T-helper 1 cell treated with Interleukin-12 subunit alpha and Interleukin-12 subunit beta and Interleukin-4 antibody, amounts not matched to agents 30 μg/mL and 1 μg/mL, for 36 hours (primary cell): Measurements from ENCODE around the gene C20orf204.
"Not testable (repeated sequence)": the region's sequence is repeated elsewhere in the genome, so short reads cannot be mapped to it uniquely, and the experiment has no call there.

Source experiments
- H3K27ac Mint-ChIP-seq: one replicate; pipeline ENCODE4 v1.8.0; 2021; ENCODE audit warnings: mild to moderate bottlenecking, mixed read lengths
- H3K27me3 Mint-ChIP-seq: one replicate; pipeline ENCODE4 v1.8.0; 2021; ENCODE audit warnings: low read depth, mixed read lengths
- H3K36me3 Mint-ChIP-seq: one replicate; pipeline ENCODE4 v1.8.0; 2021; ENCODE audit warnings: low read depth, mixed read lengths
- H3K4me1 Mint-ChIP-seq: one replicate; pipeline ENCODE4 v1.8.0; 2021; ENCODE audit warnings: low read depth, mixed read lengths
- H3K4me3 Mint-ChIP-seq: one replicate; pipeline ENCODE4 v1.8.0; 2021; ENCODE audit warnings: mild to moderate bottlenecking, moderate library complexity, mixed read lengths
- H3K9me3 Mint-ChIP-seq: one replicate; pipeline ENCODE4 v1.8.0; 2021; ENCODE audit warnings: mixed read lengths

C20orf204 gene, protein sequence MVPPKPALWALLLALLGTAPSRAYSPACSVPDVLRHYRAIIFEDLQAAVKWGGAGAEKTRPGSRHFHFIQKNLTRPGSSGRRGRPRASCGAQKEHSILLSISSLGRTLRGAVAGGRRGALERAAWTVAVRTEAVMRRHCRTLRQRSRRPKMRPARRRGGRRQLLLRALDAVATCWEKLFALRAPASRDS

DNA sequence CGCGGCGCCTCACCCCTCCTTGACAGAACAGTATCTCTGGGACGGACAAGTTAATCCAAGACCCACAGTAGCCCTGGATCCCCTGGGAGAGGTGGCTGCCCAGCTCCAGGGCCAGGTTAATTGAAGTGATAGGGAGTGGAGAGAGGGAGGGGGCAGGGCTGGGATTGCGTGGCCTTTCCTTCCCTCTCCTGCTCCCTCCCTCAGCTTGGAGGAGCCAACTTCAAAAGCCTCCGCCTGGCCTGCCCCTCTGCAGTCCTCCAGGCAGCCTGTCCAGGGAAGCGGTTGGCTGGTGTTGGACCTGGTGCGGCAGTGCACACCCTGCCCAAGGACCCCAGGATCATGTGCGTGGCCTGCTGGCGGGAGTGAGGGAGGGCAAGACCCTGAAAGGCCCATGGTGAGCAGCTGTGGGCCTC, at the start of gene C20orf204:
Gene C20orf204 (plus strand): TSS at position 250 of the 413 bp plus-strand sequence. CDS start 142 bp downstream, at position 392.
- peak within 1 kb of the TSS; percentile 81 for H3K4me3 Mint-ChIP-seq
- H3K27me3 Mint-ChIP-seq: no peaks in the 10 kb centered on the region
- H3K9me3 Mint-ChIP-seq: no peaks in the 10 kb centered on the region
- peaks cover 41% of the 10 kb centered on the region for H3K4me1 Mint-ChIP-seq
- H3K27ac Mint-ChIP-seq: peak within 1 kb of the TSS; percentile 98
- peaks cover 18% of the 10 kb centered on the region for H3K36me3 Mint-ChIP-seq

DNA sequence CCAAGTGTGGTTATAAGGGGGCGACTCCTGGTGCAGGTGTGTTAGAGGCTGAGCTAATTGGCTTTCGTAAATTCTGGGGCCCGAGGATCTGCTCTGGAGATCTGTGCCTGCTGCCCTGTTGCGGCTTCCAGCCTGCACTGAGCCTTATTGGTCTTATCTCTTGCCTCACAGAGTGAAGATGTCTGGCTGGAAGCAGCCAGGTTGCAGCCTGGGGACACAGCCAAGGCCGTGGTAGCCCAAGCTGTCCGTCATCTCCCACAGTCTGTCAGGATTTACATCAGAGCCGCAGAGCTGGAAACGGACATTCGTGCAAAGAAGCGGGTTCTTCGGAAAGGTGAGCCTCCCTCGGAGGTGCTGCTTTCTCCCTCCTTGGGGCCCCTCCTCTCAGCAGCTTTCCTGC, 35.1 kb upstream of the C20orf204 start:
- peaks cover 5% of the 10 kb centered on the region for H3K4me1 Mint-ChIP-seq
- H3K36me3 Mint-ChIP-seq: peaks cover 43% of the 10 kb centered on the region
- no peak overlapping the region for H3K4me3 Mint-ChIP-seq
- no peaks in the 10 kb centered on the region for H3K9me3 Mint-ChIP-seq
- no peaks in the 10 kb centered on the region for H3K27me3 Mint-ChIP-seq
- H3K27ac Mint-ChIP-seq: no peak overlapping the region

DNA sequence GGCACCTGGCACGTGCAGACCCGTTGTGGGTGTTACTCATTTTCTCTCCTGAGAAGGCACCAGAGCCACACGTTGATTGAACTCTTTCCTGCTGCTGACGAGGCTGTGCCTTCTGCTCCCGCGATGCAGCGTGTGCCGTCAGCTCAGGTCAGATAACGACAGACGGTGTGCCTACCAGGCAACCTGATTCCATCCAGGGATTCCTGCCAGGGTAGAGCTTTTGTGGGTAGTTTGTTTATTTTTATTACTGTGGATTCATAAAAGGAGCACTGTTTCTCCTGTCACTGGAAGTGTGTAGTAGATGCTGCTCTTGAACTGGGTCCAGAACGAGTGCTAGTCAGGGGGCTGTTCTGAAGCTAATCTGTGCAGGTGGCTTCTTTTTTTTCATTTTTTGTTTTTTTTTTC, 34.4 kb upstream of the C20orf204 start:
- Mint-ChIP-seq H3K36me3 (peaks cover 41% of the 10 kb centered on the region), H3K27me3 (no peaks in the 10 kb centered on the region), H3K4me1 (peaks cover 5% of the 10 kb centered on the region), H3K27ac (no peak overlapping the region), H3K4me3 (no peak overlapping the region), H3K9me3 (no peaks in the 10 kb centered on the region)

DNA sequence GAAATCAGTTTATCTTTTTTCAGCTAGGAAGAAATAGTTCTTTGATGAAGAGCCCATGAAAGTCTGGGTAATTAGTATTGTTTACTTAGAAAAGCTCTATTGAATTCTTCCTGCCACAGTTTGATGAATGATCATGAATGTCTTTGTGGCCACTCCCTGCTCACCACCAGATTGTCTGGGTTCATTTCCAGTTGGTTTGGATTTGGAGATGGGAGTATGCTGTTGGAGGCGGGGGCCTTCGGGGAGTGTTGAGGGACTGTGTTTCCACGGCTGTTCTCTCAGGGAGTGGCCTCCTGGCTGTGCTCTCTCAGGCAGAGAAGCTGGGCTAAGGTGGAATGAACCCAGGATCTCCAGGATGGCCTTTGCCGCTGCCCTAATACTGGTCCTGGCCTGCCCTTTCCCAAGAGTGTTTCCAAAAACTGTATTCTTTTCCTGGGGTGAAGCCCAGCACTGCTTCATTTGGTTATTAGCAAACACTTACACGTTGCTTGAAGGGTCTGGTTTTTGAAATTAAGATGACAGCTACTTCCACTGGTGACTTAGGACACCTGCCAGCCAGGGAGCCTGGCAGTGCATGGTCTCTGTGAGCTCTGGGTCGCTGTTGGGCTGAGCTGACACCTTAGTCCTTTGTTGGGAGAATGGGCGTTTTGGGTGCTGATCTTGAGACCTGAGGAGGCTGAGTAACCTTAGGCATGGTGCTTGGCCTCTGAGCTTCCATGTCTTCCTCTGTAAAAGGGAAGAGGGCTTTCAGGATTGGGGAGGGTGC, 31.8 kb upstream of the C20orf204 start:
- Mint-ChIP-seq H3K36me3 (peaks cover 46% of the 10 kb centered on the region), H3K4me1 (peaks cover 10% of the 10 kb centered on the region), H3K27ac (no peak overlapping the region), H3K4me3 (no peak overlapping the region), H3K9me3 (peaks cover 10% of the 10 kb centered on the region), H3K27me3 (no peaks in the 10 kb centered on the region)

DNA sequence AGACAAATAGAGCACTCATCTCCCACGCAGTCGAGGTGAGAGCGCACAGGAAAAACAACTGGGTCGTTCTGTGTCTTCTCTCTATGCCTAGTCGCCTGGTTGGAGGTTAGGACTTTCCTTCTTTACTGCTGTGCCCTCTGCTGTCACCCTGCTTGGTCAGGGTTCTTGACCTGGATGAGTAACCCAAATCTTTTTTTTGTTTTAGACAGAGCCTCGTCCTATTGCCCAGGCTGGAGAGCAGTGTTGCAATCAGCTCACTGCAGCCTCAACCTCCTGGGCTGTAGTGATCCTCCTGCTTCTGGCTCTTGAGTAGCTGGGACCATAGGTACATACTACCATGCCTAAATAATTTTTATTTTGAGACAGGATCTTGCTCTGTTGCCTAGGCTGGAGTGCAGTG, 30.6 kb upstream of the C20orf204 start:
- Mint-ChIP-seq H3K27me3 (no peaks in the 10 kb centered on the region), H3K4me1 (peaks cover 20% of the 10 kb centered on the region)

DNA sequence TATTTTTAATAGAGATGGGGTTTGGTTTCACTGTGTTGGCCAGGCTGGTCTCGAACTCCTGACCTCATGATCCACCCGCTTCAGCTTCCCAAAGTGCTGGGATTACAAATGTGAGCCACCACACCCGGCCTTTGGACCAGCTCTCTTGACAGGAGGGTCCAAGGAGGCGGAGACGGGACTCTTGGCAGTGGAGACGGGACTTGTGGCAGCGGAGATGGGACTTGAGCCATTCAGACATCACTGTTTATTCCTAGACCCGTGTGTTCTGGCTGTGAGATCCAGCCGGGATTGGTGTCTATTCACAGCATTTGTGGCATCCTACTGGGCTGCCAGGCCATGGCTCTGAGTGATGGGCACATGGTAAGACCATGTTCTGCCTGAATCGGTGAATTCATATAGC, 29.5 kb upstream of the C20orf204 start:
- Mint-ChIP-seq H3K4me1 (peaks cover 28% of the 10 kb centered on the region), H3K27me3 (no peaks in the 10 kb centered on the region), H3K27ac (no peak overlapping the region), H3K4me3 (no peak overlapping the region), H3K36me3 (peaks cover 52% of the 10 kb centered on the region), H3K9me3 (peaks cover 14% of the 10 kb centered on the region)

More for the DNA sequence above, 30.6 kb upstream of the C20orf204 start:
- Mint-ChIP-seq H3K27ac (peak overlapping the region; percentile 24), H3K36me3 (peaks cover 48% of the 10 kb centered on the region), H3K4me3 (no peak overlapping the region), H3K9me3 (peaks cover 14% of the 10 kb centered on the region)

DNA sequence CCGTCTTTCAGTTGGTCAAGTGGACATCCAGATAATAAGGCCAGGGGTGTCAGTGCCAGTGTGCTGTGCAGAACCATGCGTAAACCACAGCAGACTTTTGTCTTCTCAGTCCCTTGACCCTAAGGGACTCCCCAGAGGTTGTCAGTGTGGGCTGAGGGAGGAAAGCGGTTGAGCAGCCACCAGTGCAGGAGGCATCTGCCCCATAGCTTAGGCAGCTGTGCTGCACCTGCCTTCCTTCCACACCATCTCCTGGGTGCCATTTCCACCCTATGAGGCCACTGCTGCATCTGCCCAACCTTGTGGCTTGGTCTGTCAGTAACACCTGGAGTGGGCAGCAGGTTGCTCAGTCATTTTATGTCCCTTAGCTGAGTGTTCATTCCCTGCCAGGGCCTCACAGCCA, 29.1 kb upstream of the C20orf204 start:
- peaks cover 14% of the 10 kb centered on the region for H3K9me3 Mint-ChIP-seq
- H3K4me1 Mint-ChIP-seq: peaks cover 29% of the 10 kb centered on the region
- no peaks in the 10 kb centered on the region for H3K27me3 Mint-ChIP-seq
- peaks cover 50% of the 10 kb centered on the region for H3K36me3 Mint-ChIP-seq
- H3K27ac Mint-ChIP-seq: no peak overlapping the region
- no peak overlapping the region for H3K4me3 Mint-ChIP-seq

DNA sequence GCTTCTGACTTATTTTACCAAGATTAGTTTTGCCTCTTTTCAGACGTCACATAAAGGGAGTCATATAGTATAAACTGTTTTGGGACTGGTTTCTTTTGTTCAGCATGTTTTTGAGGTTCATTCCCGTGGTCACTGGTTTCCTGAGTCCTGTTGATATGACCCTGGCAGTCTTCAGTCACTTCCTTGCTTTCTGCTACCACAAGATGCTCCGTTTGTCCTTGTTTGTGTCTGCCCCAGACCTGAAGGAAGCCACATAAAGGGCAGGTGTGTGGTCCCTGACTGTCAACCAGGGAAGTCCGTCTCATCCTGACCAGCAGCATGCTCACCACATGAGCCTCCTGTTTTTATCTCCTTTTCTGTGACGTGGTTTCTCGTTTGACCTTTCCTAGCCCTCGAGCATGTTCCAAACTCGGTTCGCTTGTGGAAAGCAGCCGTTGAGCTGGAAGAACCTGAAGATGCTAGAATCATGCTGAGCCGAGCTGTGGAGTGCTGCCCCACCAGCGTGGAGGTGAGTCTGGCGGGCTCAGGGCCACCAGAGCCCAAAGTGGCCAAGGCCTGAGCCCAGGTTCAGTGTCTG, 26.1 kb upstream of the C20orf204 start:
- Mint-ChIP-seq H3K9me3 (peaks cover 14% of the 10 kb centered on the region), H3K4me3 (peak overlapping the region; percentile 16), H3K27ac (peak overlapping the region; percentile 66), H3K4me1 (peaks cover 41% of the 10 kb centered on the region), H3K36me3 (peaks cover 50% of the 10 kb centered on the region), H3K27me3 (no peaks in the 10 kb centered on the region)

DNA sequence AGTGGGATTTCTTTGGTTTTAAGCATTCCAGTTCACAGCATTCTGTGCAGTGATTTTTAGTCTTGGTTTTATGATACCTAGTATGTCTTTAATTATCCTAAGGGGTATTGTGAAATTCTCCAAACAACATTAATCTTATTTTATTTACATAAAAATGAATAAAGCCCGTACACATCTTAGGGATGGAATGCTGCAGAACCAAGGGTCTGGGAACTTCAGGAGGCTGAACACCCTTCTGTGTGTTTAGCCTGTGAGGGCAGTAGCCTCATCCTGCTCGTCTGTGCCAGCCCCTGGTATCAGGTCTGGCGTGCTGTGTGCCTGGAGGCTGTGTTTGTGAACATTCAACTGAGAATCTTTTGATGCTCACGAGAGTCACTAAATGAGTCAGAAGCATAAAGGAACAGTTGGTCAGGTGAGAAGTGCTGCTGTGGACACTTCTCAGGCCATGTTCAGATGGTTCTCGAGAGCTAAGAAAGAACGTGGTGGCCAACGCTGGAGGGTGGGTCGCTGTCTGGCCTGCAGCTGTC, 25.2 kb upstream of the C20orf204 start:
- no peaks in the 10 kb centered on the region for H3K27me3 Mint-ChIP-seq
- peaks cover 37% of the 10 kb centered on the region for H3K4me1 Mint-ChIP-seq
- peaks cover 14% of the 10 kb centered on the region for H3K9me3 Mint-ChIP-seq
- peak overlapping the region; percentile 74 for H3K27ac Mint-ChIP-seq
- H3K36me3 Mint-ChIP-seq: peaks cover 50% of the 10 kb centered on the region
- H3K4me3 Mint-ChIP-seq: no peak overlapping the region

DNA sequence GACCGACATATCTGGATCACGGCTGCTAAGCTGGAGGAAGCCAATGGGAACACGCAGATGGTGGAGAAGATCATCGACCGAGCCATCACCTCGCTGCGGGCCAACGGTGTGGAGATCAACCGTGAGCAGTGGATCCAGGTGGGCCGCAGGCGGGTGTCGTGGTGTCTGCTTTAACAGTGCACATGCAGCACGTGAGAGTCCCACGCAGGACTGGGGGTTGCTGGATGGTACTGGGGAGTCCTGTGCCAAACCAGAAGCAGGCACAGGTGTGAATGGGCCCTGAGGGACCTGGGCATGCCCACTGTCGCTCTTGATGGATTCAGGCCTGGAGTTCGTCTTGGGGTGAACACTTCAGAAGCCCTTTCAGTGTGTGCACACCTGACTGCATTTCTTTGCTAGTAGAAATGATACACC, 24.6 kb upstream of the C20orf204 start:
- H3K27ac Mint-ChIP-seq: peak overlapping the region; percentile 74
- peaks cover 50% of the 10 kb centered on the region for H3K36me3 Mint-ChIP-seq

DNA sequence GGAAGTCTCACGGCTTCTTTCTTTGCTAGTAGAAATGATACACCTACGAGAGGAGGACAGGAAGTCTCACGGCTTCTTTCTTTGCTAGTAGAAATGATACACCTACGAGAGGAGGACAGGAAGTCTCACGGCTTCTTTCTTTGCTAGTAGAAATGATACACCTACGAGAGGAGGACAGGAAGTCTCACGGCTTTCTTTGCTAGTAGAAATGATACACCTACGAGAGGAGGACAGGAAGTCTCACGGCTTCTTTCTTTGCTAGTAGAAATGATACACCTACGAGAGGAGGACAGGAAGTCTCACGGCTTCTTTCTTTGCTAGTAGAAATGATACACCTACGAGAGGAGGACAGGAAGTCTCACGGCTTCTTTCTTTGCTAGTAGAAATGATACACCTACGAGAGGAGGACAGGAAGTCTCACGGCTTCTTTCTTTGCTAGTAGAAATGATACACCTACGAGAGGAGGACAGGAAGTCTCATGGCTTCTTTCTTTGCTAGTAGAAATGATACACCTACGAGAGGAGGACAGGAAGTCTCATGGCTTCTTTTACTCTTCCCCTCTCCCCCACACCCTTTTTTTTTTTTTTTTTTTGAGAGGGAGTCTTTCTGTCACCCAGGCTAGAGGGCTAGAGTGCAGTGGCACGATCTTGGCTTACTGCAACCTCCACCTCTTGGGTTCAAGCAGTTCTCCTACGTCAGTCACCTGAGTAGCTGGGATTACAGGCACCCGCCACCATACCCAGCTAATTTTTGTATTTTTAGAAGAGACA, 23.4 kb upstream of the C20orf204 start:
- peaks cover 14% of the 10 kb centered on the region for H3K9me3 Mint-ChIP-seq
- H3K27ac Mint-ChIP-seq: peak overlapping the region; percentile 93
- peaks cover 38% of the 10 kb centered on the region for H3K4me1 Mint-ChIP-seq
- peaks cover 54% of the 10 kb centered on the region for H3K36me3 Mint-ChIP-seq
- not testable (repeated sequence) for H3K27me3 Mint-ChIP-seq
- peak overlapping the region; percentile 60 for H3K4me3 Mint-ChIP-seq

More for the DNA sequence above, 24.6 kb upstream of the C20orf204 start:
- Mint-ChIP-seq H3K4me1 (peaks cover 37% of the 10 kb centered on the region), H3K4me3 (no peak overlapping the region), H3K27me3 (no peaks in the 10 kb centered on the region), H3K9me3 (peaks cover 14% of the 10 kb centered on the region)

DNA sequence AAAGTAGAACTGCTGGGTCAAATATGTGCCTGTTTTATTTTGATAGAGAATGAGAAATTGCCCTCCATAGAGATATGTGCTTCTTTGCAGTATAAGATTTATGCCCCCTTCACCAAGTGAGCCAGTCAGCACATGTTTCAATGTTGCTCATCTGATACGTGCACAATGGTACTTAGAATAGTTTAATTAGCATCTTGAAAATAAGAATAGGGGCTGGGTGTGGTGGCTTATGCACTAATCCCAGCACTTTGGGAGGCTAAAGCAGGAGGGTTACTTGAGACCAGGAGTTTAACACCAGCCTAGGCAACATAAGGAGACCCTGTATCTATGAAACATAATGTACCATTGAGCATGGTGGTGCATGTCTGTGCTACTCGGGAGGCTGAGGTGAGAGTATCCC, 20.3 kb upstream of the C20orf204 start:
- Mint-ChIP-seq H3K4me1 (peaks cover 28% of the 10 kb centered on the region), H3K36me3 (peaks cover 45% of the 10 kb centered on the region), H3K27ac (no peak overlapping the region)

DNA sequence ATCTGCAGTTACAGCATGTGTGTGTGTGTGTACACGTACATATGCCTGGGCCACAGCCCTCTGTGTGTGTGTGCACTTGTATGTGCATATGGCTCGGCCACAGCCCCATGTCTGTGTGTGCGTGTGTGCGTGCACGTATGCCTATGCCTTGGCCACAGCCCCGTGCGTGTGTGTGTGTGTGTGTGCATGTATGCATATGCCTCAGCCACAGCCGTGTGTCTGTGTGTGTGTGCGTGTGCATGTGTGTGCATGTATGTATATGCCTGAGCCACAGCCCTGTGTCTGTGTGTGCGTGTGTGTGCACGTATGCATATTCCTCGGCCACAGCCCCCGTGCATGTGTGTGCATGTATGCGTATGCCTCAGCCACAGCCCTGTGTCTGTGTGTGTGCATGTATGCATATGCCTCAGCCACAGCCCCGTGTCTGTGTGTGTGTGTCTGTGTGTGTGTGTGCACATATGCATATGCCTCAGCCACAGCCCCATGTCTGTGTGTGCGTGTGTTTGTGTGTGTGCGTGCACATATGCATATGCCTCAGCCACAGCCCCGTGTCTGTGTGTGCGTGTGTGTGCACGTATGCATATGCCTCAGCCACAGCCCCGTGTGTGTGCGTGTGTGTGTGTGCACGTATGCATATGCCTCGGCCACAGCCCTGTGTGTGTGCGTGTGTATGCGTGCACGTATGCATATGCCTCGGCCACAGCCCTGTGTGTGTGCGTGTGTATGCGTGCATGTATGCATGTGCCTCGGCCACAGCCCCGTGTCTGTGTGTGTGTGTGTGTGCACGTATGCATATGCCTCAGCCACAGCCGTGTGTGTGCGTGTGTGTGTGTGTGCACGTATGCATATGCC, 14.6 kb upstream of the C20orf204 start:
- H3K9me3 Mint-ChIP-seq: no peaks in the 10 kb centered on the region
- no peaks in the 10 kb centered on the region for H3K27me3 Mint-ChIP-seq
- peaks cover 43% of the 10 kb centered on the region for H3K36me3 Mint-ChIP-seq
- H3K27ac Mint-ChIP-seq: no peak overlapping the region
- peaks cover 7% of the 10 kb centered on the region for H3K4me1 Mint-ChIP-seq
- no peak overlapping the region for H3K4me3 Mint-ChIP-seq

More for the DNA sequence above, 20.3 kb upstream of the C20orf204 start:
- Mint-ChIP-seq H3K4me3 (no peak overlapping the region), H3K27me3 (no peaks in the 10 kb centered on the region), H3K9me3 (no peaks in the 10 kb centered on the region)
